Spleen (tissue), 7 donors: ENCODE data around the gene WDR26.

Experiments
- CTCF ChIP-seq, 11 experiments: fragments of 200-600 bp in 7 of 11; fragments of 450-650 bp in 4 of 11; sonication (generic) in 4 of 11; IDR thresholded peaks in 8 of 11; conservative IDR thresholded peaks in 3 of 11; 1 replicate in 7 of 11; 2 replicates in 4 of 11; pipeline versions ENCODE4 v1.4.0 to v1.8.0; 2016 to 2021; ENCODE audit warnings: antibody characterized with exemption in 11 of 11, inconsistent platforms in 4 of 11, mild to moderate bottlenecking in 1 of 11
- POLR2A ChIP-seq, 3 donors: fragments of 450-650 bp; IDR thresholded peaks; one replicate each; pipeline ENCODE4 v1.5.1; 2017; ENCODE audit warnings: antibody characterized with exemption in 3 of 3, mild to moderate bottlenecking in 1 of 3
- donor health status: DM: no; HTN: no; CAD: no; lungs with moderate emphysema.
- donor health status: DM: no; HTN: no; CAD: no.
- donor health status: DM: no; HTN: no; CAD: no.

GRCh38 chr1:224472806-224473205 is 38.2 kb upstream of the WDR26 start:
- TF ChIP-seq POLR2A (IDR thresholded peaks at IDR 0.05) (no peak), CTCF (IDR thresholded peaks at IDR 0.05 in 8 of 11, conservative IDR thresholded peaks at IDR 0.05 in 3 of 11) (no peak)
